Measurements from ENCODE around the gene THRAP3.

The THRAP3 gene

DNA sequence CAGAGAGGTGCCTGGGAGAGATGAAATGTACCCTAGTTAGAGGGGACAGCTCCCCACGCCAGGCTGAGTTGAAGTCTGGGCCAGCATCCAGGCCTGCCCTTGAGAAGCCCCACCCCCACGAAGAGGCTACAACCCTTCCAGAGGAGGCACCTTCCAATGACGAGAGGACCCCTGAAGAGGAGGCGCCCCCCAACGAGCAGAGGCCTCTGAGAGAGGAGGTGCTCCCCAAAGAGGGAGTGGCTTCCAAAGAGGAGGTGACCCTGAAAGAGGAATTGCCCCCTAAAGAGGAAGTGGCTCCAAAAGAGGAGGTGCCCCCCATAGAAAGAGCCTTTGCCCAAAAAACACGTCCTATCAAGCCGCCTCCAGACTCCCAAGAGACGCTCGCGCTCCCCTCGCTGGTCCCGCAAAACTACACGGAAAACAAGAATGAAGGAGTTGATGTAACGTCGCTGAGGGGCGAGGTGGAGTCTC lies 96.1 kb downstream of the THRAP3 start:
- in situ Hi-C loops (cut with MboI; ENCODE audit: low pct_unique_long_range_greater_than_20kb, low sequenced_read_pairs) = no loop called here
- no peak for DNase-seq

DNA sequence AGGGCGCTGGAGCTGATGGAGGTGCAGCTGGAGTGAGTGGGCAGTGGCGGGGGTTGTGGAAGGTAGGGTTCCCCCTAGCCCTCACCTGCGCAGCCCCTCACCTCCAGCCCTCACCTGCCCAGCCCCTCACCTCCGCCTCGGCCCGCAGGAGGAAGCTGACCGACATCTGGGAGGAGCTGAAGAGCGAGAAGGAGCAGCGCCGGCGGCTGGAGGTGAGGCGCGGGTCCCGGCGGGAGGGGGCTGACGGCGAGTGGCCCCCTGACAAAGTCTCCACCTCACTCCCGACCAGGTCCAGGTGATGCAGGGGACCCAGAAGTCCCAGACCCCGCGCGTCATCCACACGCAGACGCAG lies 96.5 kb downstream of the THRAP3 start:
- DNase-seq = no peak
- in situ Hi-C loops (cut with MboI; ENCODE audit: low pct_unique_long_range_greater_than_20kb, low sequenced_read_pairs) = no loop called here

DNA sequence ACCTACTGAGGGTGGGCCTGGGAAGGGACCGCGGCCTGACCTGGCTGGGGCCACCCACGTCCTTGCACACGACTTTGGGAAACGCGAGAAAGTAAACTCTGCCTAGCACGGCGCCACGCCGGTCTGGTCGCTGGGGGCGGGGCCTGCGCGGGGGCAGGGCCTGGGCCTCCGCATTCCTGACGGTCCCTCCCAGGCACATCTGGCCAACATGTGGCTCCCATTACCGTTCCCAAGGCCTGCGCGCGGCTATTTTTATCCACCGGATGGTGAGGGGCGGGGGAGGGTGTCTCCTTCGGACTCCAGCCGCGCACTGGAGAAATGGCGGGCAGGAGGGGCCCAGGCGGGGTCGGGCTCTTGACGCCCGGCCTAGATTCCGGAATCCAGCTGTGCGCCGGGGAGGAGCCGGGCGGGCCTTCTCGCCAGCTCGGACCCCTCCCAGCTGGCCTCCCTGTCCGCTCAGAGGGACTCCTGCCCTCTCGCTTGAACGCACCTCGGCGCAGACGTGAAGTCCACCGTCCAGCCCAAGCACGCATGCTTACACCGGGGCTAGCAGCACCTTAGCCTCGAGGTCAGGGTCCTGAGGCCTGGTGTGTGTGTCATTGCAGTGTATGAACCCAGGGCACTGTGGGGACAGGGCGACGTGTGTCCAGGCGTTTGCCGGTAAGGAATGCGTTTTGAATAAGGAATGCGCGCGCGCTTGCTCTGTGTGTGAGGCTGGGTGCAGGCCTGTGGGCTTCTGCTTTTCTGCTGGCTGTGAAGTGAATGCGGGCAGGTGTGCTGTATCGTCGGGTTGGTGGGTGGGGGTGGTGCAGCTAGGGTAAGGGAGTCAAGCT lies 97.1 kb downstream of the THRAP3 start:
- in situ Hi-C loops (cut with MboI; ENCODE audit: low pct_unique_long_range_greater_than_20kb, low sequenced_read_pairs) = no loop called here
- DNase-seq = no peak

DNA sequence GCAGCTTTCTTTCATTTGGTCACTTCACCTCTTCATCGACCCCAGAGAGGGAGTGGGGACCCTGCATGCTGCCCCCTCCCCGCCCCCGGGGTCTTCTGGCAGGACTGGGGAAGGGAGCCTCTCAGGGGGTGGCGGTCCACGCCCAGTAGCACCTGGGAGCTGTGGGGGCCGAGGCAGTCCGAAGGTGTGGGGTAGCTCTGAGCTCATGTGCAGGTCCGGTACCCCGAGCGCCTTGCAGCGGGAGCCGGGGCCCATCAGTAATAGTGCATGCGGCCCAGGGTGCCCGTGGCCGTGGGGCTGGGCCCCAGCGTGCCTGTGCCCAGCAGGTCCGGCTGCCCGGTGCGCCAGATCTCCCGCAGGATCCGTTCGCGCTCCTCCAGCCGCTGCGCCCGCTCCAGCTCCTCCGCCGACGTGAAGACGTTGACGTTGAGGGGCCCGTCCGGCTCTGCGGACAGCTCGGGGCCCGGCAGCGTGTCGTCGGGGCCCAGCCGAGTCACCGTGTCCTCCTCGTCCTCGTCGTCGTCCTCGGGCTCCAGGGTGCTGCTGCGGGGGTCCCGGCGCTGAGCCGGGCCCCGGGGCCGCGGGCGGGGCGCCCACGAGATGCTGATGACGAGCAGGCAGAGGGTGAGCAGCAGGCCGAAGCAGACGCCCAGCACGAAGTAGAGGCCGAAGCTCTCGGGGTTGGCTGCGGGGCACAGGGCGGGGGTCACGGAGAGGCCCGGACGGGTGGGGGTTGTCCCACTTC lies 98.0 kb downstream of the THRAP3 start:
- in situ Hi-C loops (cut with MboI; ENCODE audit: low pct_unique_long_range_greater_than_20kb, low sequenced_read_pairs) = no loop called here
- no peak for DNase-seq

DNA sequence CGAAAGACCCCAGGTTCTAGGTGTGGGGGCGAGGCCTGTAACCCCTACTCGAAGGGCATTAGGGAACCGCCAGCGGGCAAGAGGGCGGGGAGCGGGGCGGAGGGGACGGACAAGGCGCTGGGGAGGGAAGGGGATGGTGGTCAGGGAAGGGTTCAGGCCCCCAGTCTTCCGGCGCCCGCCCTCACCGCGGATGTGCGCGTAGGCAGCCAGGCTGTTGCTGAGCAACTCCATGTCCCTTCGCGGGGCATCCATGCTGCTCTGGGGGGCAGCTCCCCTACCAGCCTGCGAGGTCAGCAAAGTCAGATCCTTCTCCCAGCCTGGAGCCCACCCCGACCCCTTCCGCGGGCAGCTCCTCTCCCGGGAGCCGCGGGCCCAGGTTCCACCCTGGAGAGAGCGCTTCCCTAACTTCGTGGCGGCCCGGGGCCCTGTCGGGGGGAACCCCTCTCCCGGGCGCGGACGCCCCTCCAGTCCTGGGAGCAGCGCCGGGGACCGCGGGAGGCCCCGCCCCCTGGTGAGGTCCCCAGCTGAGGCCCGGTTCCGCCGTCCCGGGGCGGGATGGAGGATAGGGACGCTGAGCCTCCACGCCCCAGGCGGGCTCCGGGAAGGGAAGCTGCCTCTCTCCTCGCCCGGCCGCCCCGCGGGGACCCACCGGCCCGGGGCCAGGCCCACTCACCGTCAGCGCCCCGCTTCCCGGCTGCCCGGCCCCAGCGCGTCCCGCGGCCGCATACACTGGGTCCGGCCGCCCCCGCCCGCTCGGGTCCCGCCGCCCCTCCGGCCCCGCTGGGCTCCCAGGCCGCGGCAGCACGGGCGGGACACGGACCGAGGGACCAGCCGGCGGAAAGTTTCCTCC lies 98.8 kb downstream of the THRAP3 start:
- peak; percentile 19 for DNase-seq
- in situ Hi-C loops (cut with MboI; ENCODE audit: low pct_unique_long_range_greater_than_20kb, low sequenced_read_pairs) = no loop called here

DNA sequence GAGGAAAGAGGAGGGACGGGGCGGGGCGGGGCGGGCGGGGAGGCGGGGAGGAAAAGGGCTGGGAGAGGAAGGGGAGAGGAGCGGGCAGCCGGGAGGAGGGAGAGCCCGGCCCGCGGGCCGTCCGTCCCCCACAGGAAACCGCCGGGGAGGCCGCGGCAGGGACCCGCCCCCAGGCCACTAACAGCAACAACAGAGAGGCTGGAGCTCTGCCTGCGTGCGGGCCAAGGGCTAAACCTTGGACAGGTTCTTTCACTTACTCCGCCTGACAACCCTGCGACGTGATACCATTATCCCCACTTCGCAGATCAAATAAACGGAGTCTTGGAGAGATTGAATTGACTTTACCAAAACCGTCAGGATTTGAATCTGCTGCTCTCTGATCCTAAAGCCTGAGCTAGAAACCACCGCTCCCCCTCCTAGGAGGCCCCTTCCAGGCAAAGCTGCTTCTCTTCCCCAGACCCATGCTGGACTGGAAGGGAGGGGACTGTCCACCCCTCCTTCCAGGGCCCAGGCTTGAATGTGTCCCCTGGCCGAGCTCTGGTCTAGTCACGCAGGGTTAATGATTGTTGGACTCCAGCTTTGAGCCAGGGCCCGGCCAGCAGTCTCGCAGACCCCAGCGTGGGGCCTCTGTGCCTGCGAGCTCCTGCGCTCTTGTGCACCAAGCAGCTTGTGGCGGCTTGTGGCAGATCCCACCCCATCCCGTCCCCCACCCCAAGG lies 99.6 kb downstream of the THRAP3 start, which contains the start of gene EVA1B:
EVA1B (minus strand) TSS at position 10 of the 717 bp plus-strand sequence. CDS start 608 bp downstream, outside the sequence.
- peak; percentile 89 for DNase-seq

DNA sequence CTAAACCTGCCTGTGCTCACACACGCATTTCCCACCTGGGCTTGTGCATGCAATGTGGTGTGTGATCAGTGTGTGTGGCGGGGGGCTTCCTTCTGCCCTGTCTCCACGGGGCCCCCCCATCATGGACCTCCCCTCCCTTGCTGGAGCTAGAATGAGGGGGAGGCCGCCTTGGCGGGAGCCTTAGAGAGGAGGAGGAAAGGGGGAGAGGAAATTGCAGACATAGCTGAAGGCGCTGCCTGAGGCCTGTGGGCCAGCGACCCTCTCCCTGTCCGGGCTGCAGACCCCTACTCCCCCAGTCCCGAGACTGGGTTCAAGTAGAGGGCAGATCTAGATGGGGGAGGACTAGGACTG lies 100.1 kb downstream of the THRAP3 start:
- in situ Hi-C loops (cut with MboI; ENCODE audit: low pct_unique_long_range_greater_than_20kb, low sequenced_read_pairs) = no loop called here
- DNase-seq = no peak

More for the DNA sequence above, 99.6 kb downstream of the THRAP3 start, which contains the start of gene EVA1B:
- in situ Hi-C loops (cut with MboI; ENCODE audit: low pct_unique_long_range_greater_than_20kb, low sequenced_read_pairs) = no loop called here

DNA sequence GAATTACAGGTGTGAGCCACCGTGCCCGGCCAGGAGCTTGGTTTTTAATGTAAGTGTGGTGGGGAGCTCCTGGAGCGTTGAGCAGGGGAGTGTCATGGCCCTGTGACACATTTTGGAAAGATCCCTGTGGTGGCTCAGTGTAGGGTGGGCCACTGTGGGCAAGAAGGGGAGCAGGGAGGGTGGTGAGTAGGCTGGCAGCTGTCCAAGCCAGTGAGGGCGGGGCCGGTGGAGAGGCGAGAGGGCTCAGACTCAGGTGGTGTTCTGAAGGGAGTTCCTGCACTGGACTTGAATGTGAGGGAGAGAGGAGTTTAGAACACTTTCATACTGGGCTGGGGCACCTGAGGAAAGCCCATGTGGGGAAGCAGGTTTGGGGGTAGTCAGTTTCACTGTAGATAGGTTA lies 102.3 kb downstream of the THRAP3 start:
- in situ Hi-C loops (cut with MboI; ENCODE audit: low pct_unique_long_range_greater_than_20kb, low sequenced_read_pairs) = no loop called here
- DNase-seq = no peak

DNA sequence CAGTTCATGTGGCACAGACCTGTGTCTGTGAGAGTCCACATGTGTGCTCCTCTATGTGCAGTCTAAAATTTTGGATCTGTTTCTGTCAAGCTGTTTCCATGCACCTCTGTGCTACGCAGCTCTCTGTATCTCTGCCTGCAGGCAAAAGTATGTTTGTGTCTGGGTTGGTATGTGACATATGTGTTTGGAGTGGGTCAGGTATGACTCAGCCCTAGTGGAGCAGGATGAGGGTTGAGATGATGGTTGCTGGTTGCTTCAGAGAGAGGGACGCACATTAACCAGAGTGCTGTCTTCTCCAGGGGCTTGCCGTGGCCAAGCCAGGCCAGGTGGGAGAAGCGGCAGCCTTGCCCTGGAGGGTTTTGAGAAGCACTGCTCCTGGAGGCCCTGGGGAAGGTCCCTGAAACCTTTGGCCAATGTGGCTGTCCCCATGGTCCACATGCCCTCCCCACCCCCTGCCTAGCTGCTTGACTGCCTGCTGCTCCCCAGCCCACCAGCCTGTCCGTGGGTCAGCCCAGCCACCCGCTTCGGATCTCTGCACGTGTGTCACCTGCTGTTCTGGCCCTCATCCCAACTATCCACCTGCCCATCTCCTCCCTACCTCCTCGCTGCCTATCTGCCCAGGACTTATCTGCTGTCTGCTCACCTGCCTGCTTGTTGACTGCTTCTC lies 103.3 kb downstream of the THRAP3 start:
- DNase-seq = no peak
- in situ Hi-C loops (cut with MboI; ENCODE audit: low pct_unique_long_range_greater_than_20kb, low sequenced_read_pairs) = no loop called here

DNA sequence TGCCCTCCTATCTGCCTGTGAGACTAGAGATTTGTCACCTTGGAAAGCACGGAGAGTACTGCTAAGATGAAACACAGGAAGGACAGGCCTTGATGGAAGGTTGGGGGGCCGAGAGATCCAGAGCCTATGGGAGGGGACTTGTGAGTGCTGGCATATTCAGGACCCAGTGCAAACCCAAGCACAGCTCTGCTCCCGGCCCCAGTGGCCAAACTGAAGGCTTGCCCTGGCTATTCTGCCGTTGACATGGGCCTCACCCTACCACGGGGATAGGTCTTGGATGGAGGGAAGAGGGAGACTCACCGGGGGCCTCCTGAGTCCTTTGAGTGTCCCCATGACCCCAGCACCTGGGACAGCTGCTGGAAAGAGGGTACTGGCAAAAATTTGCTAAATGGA lies 103.8 kb downstream of the THRAP3 start:
- no peak for DNase-seq
- in situ Hi-C loops (cut with MboI; ENCODE audit: low pct_unique_long_range_greater_than_20kb, low sequenced_read_pairs) = no loop called here

DNA sequence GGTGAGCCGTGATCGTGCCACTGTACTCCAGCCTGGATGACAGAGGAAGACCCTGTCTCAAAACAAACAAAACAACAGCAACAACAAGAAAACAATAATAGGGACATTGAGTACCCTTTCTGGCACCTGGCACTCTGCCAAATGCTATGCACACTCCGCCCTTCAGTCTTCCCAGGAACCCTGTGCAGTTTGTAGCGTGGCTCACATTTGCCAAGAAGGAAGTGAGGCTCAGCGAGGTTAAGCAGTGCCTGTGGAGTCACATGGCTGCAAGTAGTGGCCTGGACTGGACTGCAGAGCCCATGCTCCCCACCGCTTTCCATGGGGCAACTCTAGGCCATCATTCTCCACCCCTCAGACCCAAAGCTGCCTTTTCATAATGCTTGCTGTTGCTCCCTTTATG lies 104.5 kb downstream of the THRAP3 start:
- in situ Hi-C loops (cut with MboI; ENCODE audit: low pct_unique_long_range_greater_than_20kb, low sequenced_read_pairs) = no loop called here
- no peak for DNase-seq

DNA sequence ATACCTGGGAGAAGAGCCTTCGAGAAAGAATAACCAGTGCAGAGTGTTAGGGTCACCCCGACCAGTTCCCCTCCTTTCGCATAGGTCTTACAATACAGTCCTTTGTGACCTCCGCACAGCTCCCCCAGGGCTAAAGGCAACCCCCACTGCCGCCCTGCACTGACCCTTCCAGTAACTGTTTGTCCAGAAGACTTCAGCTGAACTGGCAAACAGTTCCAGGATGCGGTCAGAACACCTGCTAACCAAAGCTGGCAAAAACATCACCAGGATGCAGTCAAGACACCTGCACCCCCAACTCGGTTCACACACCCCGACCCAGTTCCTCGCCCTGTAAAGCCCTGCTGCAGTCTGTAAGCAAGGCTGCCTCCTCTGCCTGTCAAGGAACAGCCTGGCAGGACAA lies 105.6 kb downstream of the THRAP3 start:
- in situ Hi-C loops (cut with MboI; ENCODE audit: low pct_unique_long_range_greater_than_20kb, low sequenced_read_pairs) = no loop called here

DNA sequence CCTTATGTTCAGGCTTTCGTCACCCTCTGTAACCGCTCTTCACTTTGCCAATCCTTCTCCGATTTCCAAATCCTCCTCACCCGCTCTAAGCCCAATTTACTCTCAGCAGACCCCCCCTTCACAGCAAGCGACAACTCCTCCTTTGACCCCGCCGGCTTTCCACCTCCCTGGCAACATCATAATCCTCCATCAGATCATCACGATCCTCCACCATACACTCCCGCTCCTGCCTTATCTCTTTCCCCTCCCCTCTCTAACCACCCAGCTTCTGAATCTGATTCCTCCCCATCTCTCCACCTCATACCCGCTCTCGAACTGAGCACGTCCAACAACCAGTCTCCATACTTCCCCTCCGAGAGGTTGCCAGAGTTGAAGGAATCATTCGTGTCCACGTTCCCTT lies 106.7 kb downstream of the THRAP3 start:
- no peak for DNase-seq
- in situ Hi-C loops (cut with MboI; ENCODE audit: low pct_unique_long_range_greater_than_20kb, low sequenced_read_pairs) = no loop called here

More for the DNA sequence above, 105.6 kb downstream of the THRAP3 start:
- DNase-seq = no peak

DNA sequence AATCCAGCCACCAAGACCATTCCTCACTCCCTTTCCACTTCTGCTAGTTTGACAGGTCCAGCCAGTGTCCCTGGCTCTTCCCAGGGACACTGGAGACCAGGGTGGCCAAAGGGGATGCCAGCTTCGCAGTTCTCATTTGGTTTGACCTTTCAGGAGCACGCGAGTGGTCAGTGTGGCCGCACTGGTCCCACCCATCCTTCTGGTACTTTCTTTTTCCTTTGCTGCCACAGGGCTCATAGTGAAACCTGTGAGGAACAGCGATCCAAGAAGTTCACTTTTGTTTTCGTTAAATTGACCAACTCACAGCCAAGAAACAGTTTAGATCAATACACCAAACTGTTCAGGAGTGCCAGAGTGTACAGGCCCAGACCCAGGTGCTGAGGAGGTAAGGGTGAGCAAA lies 113.6 kb downstream of the THRAP3 start:
- in situ Hi-C loops (cut with MboI; ENCODE audit: low pct_unique_long_range_greater_than_20kb, low sequenced_read_pairs) = no loop called here
- DNase-seq = no peak

DNA sequence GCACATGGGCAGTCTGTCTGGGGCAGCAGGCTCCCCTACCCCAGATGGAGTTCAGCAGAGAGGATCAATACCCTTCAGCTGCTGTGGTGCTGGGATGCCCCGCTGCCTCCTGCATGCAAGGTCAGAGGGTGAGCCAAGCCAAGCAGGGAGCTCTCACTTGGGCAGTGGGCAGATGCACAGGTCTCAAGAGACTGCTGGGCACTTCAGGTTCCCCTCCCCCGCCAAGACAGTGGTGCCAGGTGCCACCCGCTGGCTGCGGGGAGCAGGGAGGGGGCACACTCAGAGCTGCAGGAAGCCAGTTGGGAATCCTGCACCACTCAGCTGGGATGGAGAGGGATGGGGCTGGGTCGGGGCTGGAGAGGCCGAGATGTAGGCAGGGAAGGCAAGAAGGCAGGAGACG lies 115.0 kb downstream of the THRAP3 start:
- no peak for DNase-seq
- in situ Hi-C loops (cut with MboI; ENCODE audit: low pct_unique_long_range_greater_than_20kb, low sequenced_read_pairs) = no loop called here

DNA sequence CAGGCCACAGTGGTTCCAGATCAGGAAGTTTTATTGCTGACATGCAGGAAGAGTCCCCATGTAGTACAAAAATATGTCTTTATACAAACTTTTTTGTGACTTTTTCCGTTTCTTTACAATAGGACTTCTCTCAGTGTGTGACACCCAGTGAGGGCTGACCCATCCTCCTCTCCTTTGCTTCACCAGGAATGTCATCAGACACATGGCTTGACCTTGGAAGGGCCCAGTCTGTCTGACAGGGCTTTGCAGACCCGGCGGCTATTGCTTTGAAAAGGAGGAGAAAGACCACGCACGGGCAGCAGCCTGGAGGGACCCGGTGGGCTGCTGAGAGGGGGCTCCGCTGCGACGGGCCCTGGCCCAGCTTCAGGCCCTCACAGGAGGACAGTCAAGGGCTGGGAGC lies 115.4 kb downstream of the THRAP3 start:
- in situ Hi-C loops (cut with MboI; ENCODE audit: low pct_unique_long_range_greater_than_20kb, low sequenced_read_pairs) = no loop called here
- DNase-seq = no peak

DNA sequence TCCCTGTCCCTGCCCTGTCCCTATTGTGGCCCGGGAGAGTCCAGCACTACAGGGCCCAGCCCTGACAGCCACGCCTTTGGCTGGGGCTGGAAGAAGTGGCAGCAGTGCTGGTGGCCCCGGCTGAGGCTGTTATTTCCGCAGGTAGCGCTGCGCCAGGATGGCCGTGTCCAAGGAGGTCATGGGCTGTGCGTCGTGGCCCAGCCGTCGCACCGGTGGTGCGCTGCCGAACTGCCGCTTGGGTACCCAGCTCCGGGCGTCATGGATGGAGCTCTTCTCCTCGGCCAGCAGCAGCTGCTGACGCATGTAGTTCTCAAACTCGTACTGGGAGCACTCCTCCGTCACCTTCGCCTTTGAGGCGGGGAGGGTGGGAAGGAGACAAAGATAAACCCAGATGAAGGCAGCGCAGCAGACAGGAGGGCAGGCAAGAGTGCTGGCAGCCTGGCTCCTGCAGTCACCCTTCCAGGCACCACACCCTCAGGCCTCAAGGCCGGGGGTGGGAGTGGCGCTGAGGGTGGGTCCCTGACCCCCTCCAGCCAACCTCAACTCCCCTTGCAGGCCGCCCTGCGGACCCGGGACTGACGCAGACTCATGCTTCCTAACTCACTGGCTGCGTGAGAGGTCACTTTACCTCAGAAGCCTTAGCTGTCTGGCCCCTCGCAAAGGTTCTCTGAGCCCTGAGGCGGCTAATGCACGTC lies 117.5 kb downstream of the THRAP3 start:
- in situ Hi-C loops (cut with MboI; ENCODE audit: low pct_unique_long_range_greater_than_20kb, low sequenced_read_pairs) = no loop called here
- no peak for DNase-seq
